Osteoblast (primary cell): Measurements from ENCODE around the gene NEGR1. TPM values are rescaled to one million over a fixed set of nuclear protein-coding genes. Genes with fewer than 3 reads are reported as not detected.

Experiments used
- DNase-seq: peaks from one replicate; pipeline ENCODE4 v3.0.0; 2011; ENCODE audit warnings: low spot score, mixed read lengths; ENCODE audit not compliant: insufficient read length; ENCODE audit errors: missing footprints
- H2AFZ ChIP-seq: 2 replicates; pipeline ENCODE4 v1.6.0; 2011; ENCODE audit warnings: mild to moderate bottlenecking, low read length
- H3K27ac ChIP-seq: 2 replicates; pipeline ENCODE4 v1.5.1; 2011; ENCODE audit warnings: mild to moderate bottlenecking, low read depth, low read length, moderate library complexity
- H3K27me3 ChIP-seq: 2 replicates; pipeline ENCODE4 v1.6.0; 2012; ENCODE audit warnings: mild to moderate bottlenecking, control low read depth, inconsistent platforms, low read length, moderate library complexity; ENCODE audit not compliant: insufficient read depth
- H3K36me3 ChIP-seq: 2 replicates; pipeline ENCODE4 v1.5.1; 2011; ENCODE audit warnings: mild to moderate bottlenecking, low read length, control low read depth, moderate library complexity; ENCODE audit not compliant: insufficient read depth
- H3K4me1 ChIP-seq: 2 replicates; pipeline ENCODE4 v1.5.1; 2011; ENCODE audit warnings: mild to moderate bottlenecking, low read length, control low read depth, moderate library complexity; ENCODE audit not compliant: insufficient read depth
- H3K4me2 ChIP-seq: 2 replicates; pipeline ENCODE4 v1.6.0; 2011; ENCODE audit warnings: mild to moderate bottlenecking, low read length; ENCODE audit not compliant: insufficient read depth
- H3K4me3 ChIP-seq: fragments of 200-600 bp; sonication (generic); 3 replicates; pipeline ENCODE4 v1.5.1; 2012; ENCODE audit warnings: mild to moderate bottlenecking, low read length, inconsistent platforms; ENCODE audit not compliant: insufficient read depth
- H3K79me2 ChIP-seq: 2 replicates; pipeline ENCODE4 v1.6.0; 2012; ENCODE audit warnings: mild to moderate bottlenecking, low read length, control low read depth, inconsistent platforms; ENCODE audit not compliant: insufficient read depth
- H3K9me3 ChIP-seq: 2 replicates; pipeline ENCODE4 v1.5.1; 2011; ENCODE audit warnings: low read depth, low read length, control low read depth
- H4K20me1 ChIP-seq: 2 replicates; pipeline ENCODE4 v1.6.0; 2012; ENCODE audit warnings: mild to moderate bottlenecking, low read length, control low read depth; ENCODE audit not compliant: insufficient read depth
- total RNA-seq: library from RNA; depleted of rRNA; stranded (reverse); fragments of >200 nt; gene quantifications from 2 replicates; pipeline ENCODE4 v1.2.3, GENCODE V29; 2012
- TF ChIP-seq, protein P1 (sequence below): IDR thresholded peaks from 2 replicates; pipeline ENCODE4 v1.5.1; 2011; ENCODE audit warnings: mild to moderate bottlenecking, low read depth, low read length, moderate library complexity; ENCODE audit errors: extremely low read depth

The NEGR1 gene
- total RNA-seq, 1 donor: 18.1 TPM

GRCh38 chr1:71655604-71656003 is 626.7 kb downstream of the NEGR1 start:
- TF ChIP-seq, protein P1, sequence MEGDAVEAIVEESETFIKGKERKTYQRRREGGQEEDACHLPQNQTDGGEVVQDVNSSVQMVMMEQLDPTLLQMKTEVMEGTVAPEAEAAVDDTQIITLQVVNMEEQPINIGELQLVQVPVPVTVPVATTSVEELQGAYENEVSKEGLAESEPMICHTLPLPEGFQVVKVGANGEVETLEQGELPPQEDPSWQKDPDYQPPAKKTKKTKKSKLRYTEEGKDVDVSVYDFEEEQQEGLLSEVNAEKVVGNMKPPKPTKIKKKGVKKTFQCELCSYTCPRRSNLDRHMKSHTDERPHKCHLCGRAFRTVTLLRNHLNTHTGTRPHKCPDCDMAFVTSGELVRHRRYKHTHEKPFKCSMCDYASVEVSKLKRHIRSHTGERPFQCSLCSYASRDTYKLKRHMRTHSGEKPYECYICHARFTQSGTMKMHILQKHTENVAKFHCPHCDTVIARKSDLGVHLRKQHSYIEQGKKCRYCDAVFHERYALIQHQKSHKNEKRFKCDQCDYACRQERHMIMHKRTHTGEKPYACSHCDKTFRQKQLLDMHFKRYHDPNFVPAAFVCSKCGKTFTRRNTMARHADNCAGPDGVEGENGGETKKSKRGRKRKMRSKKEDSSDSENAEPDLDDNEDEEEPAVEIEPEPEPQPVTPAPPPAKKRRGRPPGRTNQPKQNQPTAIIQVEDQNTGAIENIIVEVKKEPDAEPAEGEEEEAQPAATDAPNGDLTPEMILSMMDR: no peak
- Histone ChIP-seq H3K4me3 (no peak overlapping the region), H4K20me1 (no peaks in the 10 kb centered on the region), H3K36me3 (no peaks in the 10 kb centered on the region), H3K79me2 (no peaks in the 10 kb centered on the region), H3K4me1 (no peaks in the 10 kb centered on the region), H3K4me2 (no peak overlapping the region), H3K27me3 (no peaks in the 10 kb centered on the region), H3K9me3 (no peaks in the 10 kb centered on the region), H3K27ac (no peak overlapping the region), H2AFZ (no peak overlapping the region)
- no peak for DNase-seq

- no peaks in the 10 kb centered on the region for H3K79me2 ChIP-seq
- no peak overlapping the region for H3K27ac ChIP-seq
- no peak overlapping the region for H3K4me3 ChIP-seq
- TF ChIP-seq, protein P1: no peak
- no peak overlapping the region for H3K4me2 ChIP-seq
- H4K20me1 ChIP-seq: no peaks in the 10 kb centered on the region
- no peak for DNase-seq
- no peaks in the 10 kb centered on the region for H3K27me3 ChIP-seq
- no peaks in the 10 kb centered on the region for H3K36me3 ChIP-seq
- H2AFZ ChIP-seq: no peak overlapping the region
- H3K9me3 ChIP-seq: no peaks in the 10 kb centered on the region
- no peaks in the 10 kb centered on the region for H3K4me1 ChIP-seq
Measured at GRCh38 chr1:71653952-71654351, 628.4 kb downstream of the NEGR1 start.

GRCh38 chr1:71651214-71651613 is 631.1 kb downstream of the NEGR1 start:
- H4K20me1 ChIP-seq: no peaks in the 10 kb centered on the region
- H3K9me3 ChIP-seq: no peaks in the 10 kb centered on the region
- H3K27me3 ChIP-seq: no peaks in the 10 kb centered on the region
- TF ChIP-seq, protein P1: no peak
- DNase-seq: no peak
- H3K4me3 ChIP-seq: no peak overlapping the region
- H3K27ac ChIP-seq: no peak overlapping the region
- no peak overlapping the region for H3K4me2 ChIP-seq
- no peaks in the 10 kb centered on the region for H3K36me3 ChIP-seq
- no peaks in the 10 kb centered on the region for H3K79me2 ChIP-seq
- H3K4me1 ChIP-seq: no peaks in the 10 kb centered on the region
- H2AFZ ChIP-seq: no peak overlapping the region

- H3K4me3 ChIP-seq: no peak overlapping the region
- H3K27ac ChIP-seq: no peak overlapping the region
- H3K27me3 ChIP-seq: no peaks in the 10 kb centered on the region
- no peaks in the 10 kb centered on the region for H3K4me1 ChIP-seq
- no peaks in the 10 kb centered on the region for H3K79me2 ChIP-seq
- H4K20me1 ChIP-seq: no peaks in the 10 kb centered on the region
- no peaks in the 10 kb centered on the region for H3K9me3 ChIP-seq
- TF ChIP-seq, protein P1: no peak
- no peak overlapping the region for H2AFZ ChIP-seq
- no peaks in the 10 kb centered on the region for H3K36me3 ChIP-seq
- H3K4me2 ChIP-seq: no peak overlapping the region
- DNase-seq: no peak
Measured at GRCh38 chr1:71650119-71650518, 632.2 kb downstream of the NEGR1 start.
